ENCODE results near the gene GAS7.

- TF ChIP-seq CTCF (IDR thresholded peaks at IDR 0.05) (no peak), POLR2A (IDR thresholded peaks at IDR 0.05) (no peak)
These were observed 71.5 kb downstream of the GAS7 start for GRCh38 chr17:10126616-10127501.

Data from stomach (tissue), 4 donors.